CD8-positive, alpha-beta memory T cell (primary cell): ENCODE data around the gene BTBD9. TPM values are rescaled to one million over a fixed set of nuclear protein-coding genes. Genes with fewer than 3 reads are reported as not detected.

Experiments used
- CTCF ChIA-PET: fragments of 350-600 bp; sonication (Branson Sonifier 250); formaldehyde crosslinking; loops from one replicate; lab custom pipeline; 2021; ENCODE audit warnings: antibody characterized with exemption; lab: Charles Lee
- POLR2A ChIA-PET: fragments of 350-600 bp; sonication (Branson Sonifier 250); formaldehyde crosslinking; loops from one replicate; lab custom pipeline; 2021; ENCODE audit warnings: antibody characterized with exemption; lab: Charles Lee
- DNase-seq, 5 donors: peaks; one replicate each; pipeline versions ENCODE4 v3.0.0 to v3.0.0-alpha.2; 2020 to 2022; ENCODE audit warnings: mixed read lengths in 1 of 5
- H3K27ac ChIP-seq: one replicate; pipeline ENCODE4 v1.7.0; 2013; ENCODE audit warnings: low read depth, mild to moderate bottlenecking, low read length, moderate library complexity
- H3K27me3 ChIP-seq: 2 replicates; pipeline ENCODE4 v1.7.0; 2013; ENCODE audit warnings: low read length, mild to moderate bottlenecking; ENCODE audit not compliant: insufficient read depth, poor library complexity, severe bottlenecking
- H3K36me3 ChIP-seq: 2 replicates; pipeline ENCODE4 v1.7.0; 2013; ENCODE audit warnings: mild to moderate bottlenecking, low read length, moderate library complexity; ENCODE audit not compliant: insufficient read depth
- H3K4me1 ChIP-seq: 2 replicates; pipeline ENCODE4 v1.7.0; 2013; ENCODE audit warnings: mild to moderate bottlenecking, low read length, moderate library complexity; ENCODE audit not compliant: insufficient read depth
- H3K4me3 ChIP-seq: 2 replicates; pipeline ENCODE4 v1.7.0; 2013; ENCODE audit warnings: mild to moderate bottlenecking, low read length
- H3K9me3 ChIP-seq: 2 replicates; pipeline ENCODE4 v1.7.0; 2013; ENCODE audit warnings: mild to moderate bottlenecking, low read length
- H3K27ac Mint-ChIP-seq, 8 donors: one replicate each; pipeline ENCODE4 v1.8.0; 2020 to 2021; ENCODE audit warnings: mixed read lengths in 8 of 8, mild to moderate bottlenecking in 6 of 8, inconsistent platforms in 3 of 8, moderate library complexity in 3 of 8
- H3K27me3 Mint-ChIP-seq, 2 donors: one replicate each; pipeline ENCODE4 v1.8.0; 2020 to 2021; ENCODE audit warnings: mixed read lengths in 2 of 2, mild to moderate bottlenecking in 1 of 2, moderate library complexity in 1 of 2
- H3K36me3 Mint-ChIP-seq, 3 donors: one replicate each; pipeline ENCODE4 v1.8.0; 2020 to 2021; ENCODE audit warnings: mixed read lengths in 3 of 3, inconsistent platforms in 1 of 3, mild to moderate bottlenecking in 1 of 3
- H3K4me1 Mint-ChIP-seq, 3 donors: one replicate each; pipeline ENCODE4 v1.8.0; 2020 to 2021; ENCODE audit warnings: mixed read lengths in 3 of 3, inconsistent platforms in 1 of 3, mild to moderate bottlenecking in 1 of 3
- H3K4me3 Mint-ChIP-seq, 7 donors: one replicate each; pipeline ENCODE4 v1.8.0; 2020 to 2021; ENCODE audit warnings: mixed read lengths in 7 of 7, mild to moderate bottlenecking in 6 of 7, moderate library complexity in 4 of 7, inconsistent platforms in 2 of 7
- H3K9me3 Mint-ChIP-seq, 5 donors: one replicate each; pipeline ENCODE4 v1.8.0; 2020 to 2022; ENCODE audit warnings: mixed read lengths in 5 of 5, mild to moderate bottlenecking in 3 of 5, moderate library complexity in 2 of 5, inconsistent platforms in 1 of 5
- polyA plus RNA-seq: library from polyadenylated mRNA; unstranded; fragments of 300-500 nt; fragmentation: Illumina TruSeq; gene quantifications from one replicate; pipeline ENCODE4 v1.2.3, GENCODE V29; 2021
- total RNA-seq, 2 experiments: library from RNA; stranded (reverse); gene quantifications; one replicate each; pipeline ENCODE4 v1.2.3, GENCODE V29; 2021

BTBD9 gene
- total and polyA plus RNA-seq, 3 experiments from 2014 or later = 12.2 to 17.7 (median 14.9) TPM

GRCh38 chr6:38283734-38284362 is 355.9 kb downstream of the BTBD9 start:
- no peak for DNase-seq
- no peaks in the 10 kb centered on the region for H3K9me3 Mint-ChIP-seq

GRCh38 chr6:38282911-38283310 is 356.8 kb downstream of the BTBD9 start:
- no peak overlapping the region for H3K27ac Mint-ChIP-seq
- CTCF ChIA-PET = no interaction called here
- H3K36me3 ChIP-seq = no peaks in the 10 kb centered on the region

More at GRCh38 chr6:38283734-38284362, 355.9 kb downstream of the BTBD9 start:
- Histone ChIP-seq H3K4me1 (no peaks in the 10 kb centered on the region), H3K4me3 (no peak overlapping the region), H3K36me3 (no peaks in the 10 kb centered on the region), H3K27ac (no peak overlapping the region), H3K9me3 (no peaks in the 10 kb centered on the region), H3K27me3 (no peaks in the 10 kb centered on the region)
- Mint-ChIP-seq H3K4me1 (peaks cover 2 to 10% (median 5%) of the 10 kb centered on the region in 3 donors), H3K4me3 (no peak overlapping the region), H3K36me3 (peaks cover 16 to 31% (median 31%) of the 10 kb centered on the region in 3 donors), H3K27ac (peak overlapping the region in 1 of 8 donors; percentile 5), H3K27me3 (no peaks in the 10 kb centered on the region)
- ChIA-PET POLR2A (no interaction called here), CTCF (no interaction called here)

GRCh38 chr6:38281126-38281525 is 358.6 kb downstream of the BTBD9 start:
- no peak for DNase-seq
- H3K36me3 ChIP-seq = no peaks in the 10 kb centered on the region
- no peak overlapping the region for H3K27ac ChIP-seq
- no peak overlapping the region for H3K4me3 ChIP-seq
- no peaks in the 10 kb centered on the region for H3K27me3 ChIP-seq
- Mint-ChIP-seq H3K27ac (peak overlapping the region in 2 of 8 donors; percentile 5 to 6), H3K27me3 (no peaks in the 10 kb centered on the region), H3K36me3 (peaks cover 12 to 31% (median 23%) of the 10 kb centered on the region in 3 donors), H3K4me1 (peaks cover 2 to 10% (median 5%) of the 10 kb centered on the region in 3 donors), H3K4me3 (no peak overlapping the region), H3K9me3 (no peaks in the 10 kb centered on the region)
- CTCF ChIA-PET = no interaction called here
- no peaks in the 10 kb centered on the region for H3K4me1 ChIP-seq
- H3K9me3 ChIP-seq = no peaks in the 10 kb centered on the region
- POLR2A ChIA-PET = no interaction called here

More at GRCh38 chr6:38282911-38283310, 356.8 kb downstream of the BTBD9 start:
- H3K4me3 Mint-ChIP-seq = no peak overlapping the region
- DNase-seq = no peak
- no peak overlapping the region for H3K4me3 ChIP-seq
- no peaks in the 10 kb centered on the region for H3K27me3 Mint-ChIP-seq
- no peaks in the 10 kb centered on the region for H3K9me3 Mint-ChIP-seq
- no peaks in the 10 kb centered on the region for H3K27me3 ChIP-seq
- H3K4me1 ChIP-seq = no peaks in the 10 kb centered on the region
- POLR2A ChIA-PET = no interaction called here
- peaks cover 2 to 10% (median 5%) of the 10 kb centered on the region in 3 donors for H3K4me1 Mint-ChIP-seq
- H3K27ac ChIP-seq = no peak overlapping the region
- H3K36me3 Mint-ChIP-seq = peaks cover 14 to 31% (median 26%) of the 10 kb centered on the region in 3 donors
- no peaks in the 10 kb centered on the region for H3K9me3 ChIP-seq

GRCh38 chr6:38279963-38280588 is 359.7 kb downstream of the BTBD9 start:
- Mint-ChIP-seq H3K36me3 (peaks cover 12 to 32% (median 20%) of the 10 kb centered on the region in 3 donors), H3K9me3 (no peaks in the 10 kb centered on the region), H3K27ac (no peak overlapping the region), H3K4me1 (peaks cover under 1 to 10% (median 5%) of the 10 kb centered on the region in 3 donors), H3K4me3 (no peak overlapping the region), H3K27me3 (no peaks in the 10 kb centered on the region)
- ChIA-PET CTCF (no interaction called here), POLR2A (no interaction called here)
- Histone ChIP-seq H3K4me1 (no peaks in the 10 kb centered on the region), H3K36me3 (no peaks in the 10 kb centered on the region), H3K27me3 (no peaks in the 10 kb centered on the region), H3K27ac (no peak overlapping the region), H3K4me3 (no peak overlapping the region), H3K9me3 (no peaks in the 10 kb centered on the region)
- no peak for DNase-seq

GRCh38 chr6:38279423-38279822 is 360.3 kb downstream of the BTBD9 start:
- POLR2A ChIA-PET = no interaction called here

GRCh38 chr6:38273325-38273724 is 366.4 kb downstream of the BTBD9 start:
- H3K4me1 Mint-ChIP-seq = peaks cover 16 to 31% (median 28%) of the 10 kb centered on the region in 3 donors
- Histone ChIP-seq H3K4me3 (no peak overlapping the region), H3K4me1 (no peaks in the 10 kb centered on the region), H3K36me3 (no peaks in the 10 kb centered on the region), H3K27ac (no peak overlapping the region), H3K9me3 (no peaks in the 10 kb centered on the region), H3K27me3 (no peaks in the 10 kb centered on the region)
- ChIA-PET POLR2A (no interaction called here), CTCF (no interaction called here)
- DNase-seq = no peak
- no peak overlapping the region for H3K4me3 Mint-ChIP-seq
- no peak overlapping the region for H3K27ac Mint-ChIP-seq
- no peaks in the 10 kb centered on the region for H3K27me3 Mint-ChIP-seq
- H3K36me3 Mint-ChIP-seq = peaks cover 4 to 18% (median 11%) of the 10 kb centered on the region in 3 donors
- no peaks in the 10 kb centered on the region for H3K9me3 Mint-ChIP-seq

More at GRCh38 chr6:38279423-38279822, 360.3 kb downstream of the BTBD9 start:
- no peaks in the 10 kb centered on the region for H3K9me3 ChIP-seq
- H3K36me3 ChIP-seq = no peaks in the 10 kb centered on the region
- DNase-seq = no peak
- no peak overlapping the region for H3K27ac ChIP-seq
- Mint-ChIP-seq H3K27me3 (no peaks in the 10 kb centered on the region), H3K4me3 (no peak overlapping the region), H3K4me1 (peaks cover 0 to 10% (median 3%) of the 10 kb centered on the region in 3 donors), H3K36me3 (peaks cover 12 to 28% (median 16%) of the 10 kb centered on the region in 3 donors), H3K9me3 (no peaks in the 10 kb centered on the region), H3K27ac (no peak overlapping the region)
- no peaks in the 10 kb centered on the region for H3K27me3 ChIP-seq
- H3K4me3 ChIP-seq = no peak overlapping the region
- no peaks in the 10 kb centered on the region for H3K4me1 ChIP-seq
- CTCF ChIA-PET = no interaction called here

GRCh38 chr6:38272222-38272621 is 367.5 kb downstream of the BTBD9 start:
- Mint-ChIP-seq H3K4me1 (peaks cover 16 to 31% (median 28%) of the 10 kb centered on the region in 3 donors), H3K27me3 (no peaks in the 10 kb centered on the region), H3K4me3 (no peak overlapping the region)

GRCh38 chr6:38271081-38271480 is 368.6 kb downstream of the BTBD9 start:
- peak overlapping the region in 1 of 8 donors; percentile 14 for H3K27ac Mint-ChIP-seq
- Histone ChIP-seq H3K9me3 (no peaks in the 10 kb centered on the region), H3K27ac (no peak overlapping the region), H3K4me1 (no peaks in the 10 kb centered on the region), H3K27me3 (no peaks in the 10 kb centered on the region), H3K36me3 (no peaks in the 10 kb centered on the region), H3K4me3 (no peak overlapping the region)
- POLR2A ChIA-PET = no interaction called here
- CTCF ChIA-PET = no interaction called here
- H3K27me3 Mint-ChIP-seq = no peaks in the 10 kb centered on the region
- H3K4me1 Mint-ChIP-seq = peaks cover 16 to 31% (median 28%) of the 10 kb centered on the region in 3 donors
- no peak for DNase-seq
- H3K9me3 Mint-ChIP-seq = no peaks in the 10 kb centered on the region
- H3K4me3 Mint-ChIP-seq = no peak overlapping the region
- H3K36me3 Mint-ChIP-seq = peaks cover 4 to 14% (median 7%) of the 10 kb centered on the region in 3 donors

More at GRCh38 chr6:38272222-38272621, 367.5 kb downstream of the BTBD9 start:
- POLR2A ChIA-PET = no interaction called here
- DNase-seq = no peak
- H3K4me3 ChIP-seq = no peak overlapping the region
- Mint-ChIP-seq H3K36me3 (peaks cover 6 to 17% (median 9%) of the 10 kb centered on the region in 3 donors), H3K9me3 (no peaks in the 10 kb centered on the region), H3K27ac (peak overlapping the region in 1 of 8 donors; percentile 77)
- H3K27me3 ChIP-seq = no peaks in the 10 kb centered on the region
- CTCF ChIA-PET = no interaction called here
- H3K4me1 ChIP-seq = no peaks in the 10 kb centered on the region
- no peaks in the 10 kb centered on the region for H3K36me3 ChIP-seq
- H3K27ac ChIP-seq = no peak overlapping the region
- no peaks in the 10 kb centered on the region for H3K9me3 ChIP-seq
